ENCODE results near the gene SPEM2. TPM values are rescaled to one million over a fixed set of nuclear protein-coding genes. Genes with fewer than 3 reads are reported as not detected.

The SPEM2 gene
- polyA plus RNA-seq, 2 of the 4 experiments (the other 2 are of a cell fraction), result not detected

GRCh38 chr17:7408252-7408727 lies 17.1 kb upstream of the SPEM2 start:
- ChIA-PET POLR2A (no interaction called here), CTCF (interaction anchor here (0.7 to 3.4 kb wide), 9 partner anchors 12 to 152 kb away, joined by 3 to 20 read pairs (median 4); partner anchors contain the start of gene SPEM1)
- TF ChIP-seq KDM1A (IDR thresholded peaks at IDR 0.05; ENCODE audit: low read depth) (no peak), TP53 (CRISPR knock-in tag; IDR thresholded peaks at IDR 0.05) (no peak), MYC (IDR thresholded peaks at IDR 0.05; ENCODE audit: borderline replicate concordance, low read length) (no peak), NPAS2 (CRISPR knock-in tag; IDR thresholded peaks at IDR 0.05; ENCODE audit: borderline replicate concordance) (no peak), POLR2A (IDR thresholded peaks at IDR 0.05; ENCODE audit: low read length) (no peak), HOXA7 (CRISPR knock-in tag; IDR thresholded peaks at IDR 0.05) (no peak), RAD21 (conservative IDR thresholded peaks at IDR 0.05 in 1 of 2, IDR thresholded peaks at IDR 0.05 in 1 of 2) (no peak), SMC3 (IDR thresholded peaks at IDR 0.05) (no peak), HDAC2 (IDR thresholded peaks at IDR 0.05) (no peak)
- TF ChIP-seq, protein P1, sequence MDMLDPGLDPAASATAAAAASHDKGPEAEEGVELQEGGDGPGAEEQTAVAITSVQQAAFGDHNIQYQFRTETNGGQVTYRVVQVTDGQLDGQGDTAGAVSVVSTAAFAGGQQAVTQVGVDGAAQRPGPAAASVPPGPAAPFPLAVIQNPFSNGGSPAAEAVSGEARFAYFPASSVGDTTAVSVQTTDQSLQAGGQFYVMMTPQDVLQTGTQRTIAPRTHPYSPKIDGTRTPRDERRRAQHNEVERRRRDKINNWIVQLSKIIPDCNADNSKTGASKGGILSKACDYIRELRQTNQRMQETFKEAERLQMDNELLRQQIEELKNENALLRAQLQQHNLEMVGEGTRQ (IDR thresholded peaks at IDR 0.05), result no peak
- TF ChIP-seq, protein P2, sequence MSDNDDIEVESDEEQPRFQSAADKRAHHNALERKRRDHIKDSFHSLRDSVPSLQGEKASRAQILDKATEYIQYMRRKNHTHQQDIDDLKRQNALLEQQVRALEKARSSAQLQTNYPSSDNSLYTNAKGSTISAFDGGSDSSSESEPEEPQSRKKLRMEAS (IDR thresholded peaks at IDR 0.05), result no peak
- no peak for ATAC-seq
- WGBS (ENCODE audit: missing lambda C conversion rate), result 92% methylated on average over 33 of the region's 58 CpGs
- peaks cover 11% of the 10 kb centered on the region for H3K4me1 ChIP-seq
- no peaks in the 10 kb centered on the region for H3K9me3 ChIP-seq
- no peak for FAIRE-seq
- no peak overlapping the region for H3K4me2 ChIP-seq
- H3K27ac ChIP-seq, result no peak overlapping the region
- H3K4me3 ChIP-seq, result no peak overlapping the region
- DNase-seq (ENCODE audit: low read depth in 1 of 2, low spot score in 1 of 2), result no peak

- FAIRE-seq (no peak), DNase-seq (ENCODE audit: low read depth in 1 of 2, low spot score in 1 of 2) (no peak), ATAC-seq (no peak)
- TF ChIP-seq CHD4 (IDR thresholded peaks at IDR 0.05; ENCODE audit: borderline replicate concordance), result no peak
- no peak for TF ChIP-seq RCOR1 (IDR thresholded peaks at IDR 0.05; ENCODE audit: low read depth, low read length)
- no peak for TF ChIP-seq HOXB13 (CRISPR knock-in tag; IDR thresholded peaks at IDR 0.05; ENCODE audit: low read depth)
- TF ChIP-seq SREBF2 (IDR thresholded peaks at IDR 0.05), result no peak
- no peak for TF ChIP-seq ZSCAN20 (CRISPR knock-in tag; IDR thresholded peaks at IDR 0.05)
- TF ChIP-seq POLR2A (IDR thresholded peaks at IDR 0.05; ENCODE audit: low read length), result no peak
- no peak for TF ChIP-seq SMC3 (IDR thresholded peaks at IDR 0.05)
- TF ChIP-seq KDM5A (IDR thresholded peaks at IDR 0.05), result no peak
- no peak for TF ChIP-seq HDAC2 (IDR thresholded peaks at IDR 0.05)
- no peak for TF ChIP-seq MYC (IDR thresholded peaks at IDR 0.05; ENCODE audit: borderline replicate concordance, low read length)
- no peak for TF ChIP-seq EHF (CRISPR knock-in tag; IDR thresholded peaks at IDR 0.05)
- TF ChIP-seq JUN (IDR thresholded peaks at IDR 0.05), result no peak
- TF ChIP-seq ZNF302 (CRISPR knock-in tag; IDR thresholded peaks at IDR 0.05), result no peak
- no peak for TF ChIP-seq RAD21 (conservative IDR thresholded peaks at IDR 0.05 in 1 of 2, IDR thresholded peaks at IDR 0.05 in 1 of 2)
- TF ChIP-seq, protein P2 (IDR thresholded peaks at IDR 0.05), result no peak
- TF ChIP-seq MAZ (IDR thresholded peaks at IDR 0.05; ENCODE audit: borderline replicate concordance, low read depth, low read length), result no peak
- TF ChIP-seq FOSB (CRISPR knock-in tag; IDR thresholded peaks at IDR 0.05), result no peak
- no peak for TF ChIP-seq HMGXB4 (CRISPR knock-in tag; IDR thresholded peaks at IDR 0.05; ENCODE audit: borderline replicate concordance)
- no peak for TF ChIP-seq FOXS1 (CRISPR knock-in tag; IDR thresholded peaks at IDR 0.05)
- TF ChIP-seq HES2 (IDR thresholded peaks at IDR 0.05), result no peak
- CTCF ChIA-PET, result interaction anchor here (0.5 to 3.4 kb wide), 8 partner anchors 12 to 151 kb away, joined by 3 to 20 read pairs (median 4); partner anchors contain the start of gene SPEM1
- WGBS (ENCODE audit: missing lambda C conversion rate), result 89% methylated on average over 6 of the region's 6 CpGs
- POLR2A ChIA-PET, result no interaction called here
- no peaks in the 10 kb centered on the region for H3K9me3 ChIP-seq
- no peak overlapping the region for H3K27ac ChIP-seq
- H3K4me3 ChIP-seq, result no peak overlapping the region
- H3K4me2 ChIP-seq, result no peak overlapping the region
- peaks cover 14% of the 10 kb centered on the region for H3K4me1 ChIP-seq
Observed at GRCh38 chr17:7408863-7409262, 16.6 kb upstream of the SPEM2 start.
